HG02588 (cell line): ENCODE results near the gene TREML1.
"Not testable (repeated sequence)": the region's sequence is repeated elsewhere in the genome, so short reads cannot be mapped to it uniquely, and the experiment has no call there.

ENCODE experiments used
- ATAC-seq: cut with Tn5 transposase; IDR thresholded peaks from one replicate; pipeline ENCODE4 v1.9.1; 2021; ENCODE audit warnings: mild to moderate bottlenecking, moderate library complexity; ENCODE audit not compliant: unreplicated experiment

Gene TREML1, protein sequence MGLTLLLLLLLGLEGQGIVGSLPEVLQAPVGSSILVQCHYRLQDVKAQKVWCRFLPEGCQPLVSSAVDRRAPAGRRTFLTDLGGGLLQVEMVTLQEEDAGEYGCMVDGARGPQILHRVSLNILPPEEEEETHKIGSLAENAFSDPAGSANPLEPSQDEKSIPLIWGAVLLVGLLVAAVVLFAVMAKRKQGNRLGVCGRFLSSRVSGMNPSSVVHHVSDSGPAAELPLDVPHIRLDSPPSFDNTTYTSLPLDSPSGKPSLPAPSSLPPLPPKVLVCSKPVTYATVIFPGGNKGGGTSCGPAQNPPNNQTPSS

DNA sequence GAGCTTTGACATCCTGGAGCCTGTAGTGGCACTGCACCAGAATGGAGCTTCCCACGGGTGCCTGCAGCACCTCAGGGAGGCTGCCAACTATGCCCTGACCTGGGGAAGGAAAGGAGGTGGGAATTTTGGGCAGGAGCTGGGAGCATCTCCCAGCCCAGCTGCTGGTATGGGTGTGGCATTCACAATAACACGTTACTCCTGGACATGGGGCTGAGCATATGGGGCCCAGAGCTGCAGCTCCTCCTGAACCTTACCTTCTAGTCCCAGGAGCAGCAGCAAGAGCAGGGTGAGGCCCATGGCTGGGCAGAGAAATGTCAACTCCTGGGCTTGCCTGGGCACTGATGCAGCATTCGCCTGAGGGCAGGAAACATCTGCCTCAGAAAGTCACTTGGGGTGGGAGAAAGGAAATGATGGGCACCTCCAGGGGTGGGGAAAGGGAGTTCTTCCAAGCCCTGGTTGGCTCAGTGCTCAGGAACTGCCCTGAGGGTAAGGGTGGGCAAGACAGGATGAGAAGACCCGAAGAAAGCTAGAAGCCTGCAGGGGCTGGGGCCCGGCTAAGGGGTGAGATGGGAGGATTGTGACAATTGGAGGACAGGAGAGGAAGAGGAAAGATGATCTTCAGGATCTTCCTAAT is at the start of gene TREML1:
TREML1 (minus strand) TSS at position 356 of the 634 bp plus-strand sequence; CDS start at position 297, 59 bp downstream.
- ATAC-seq, result no peak

DNA sequence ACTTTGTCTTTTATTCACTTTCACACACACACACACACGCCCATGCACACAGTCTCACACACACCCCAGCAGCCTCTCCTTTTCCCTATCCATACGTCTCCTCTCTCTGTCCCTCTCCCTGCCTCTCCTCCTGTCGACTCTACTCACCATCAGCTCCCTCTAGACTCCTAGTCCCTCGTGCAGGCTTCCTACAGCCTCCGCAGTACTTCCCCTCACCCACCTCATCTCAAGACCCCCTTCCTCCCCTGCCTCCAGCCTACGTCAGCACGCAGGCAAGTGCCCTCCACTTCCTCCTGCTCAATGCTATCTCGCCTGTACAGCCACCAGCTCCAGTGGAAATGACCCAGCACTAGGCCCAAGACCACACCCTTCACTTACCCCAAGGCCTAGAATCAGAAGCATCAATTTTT is 47.6 kb upstream of the TREML1 start:
- no peak for ATAC-seq

DNA sequence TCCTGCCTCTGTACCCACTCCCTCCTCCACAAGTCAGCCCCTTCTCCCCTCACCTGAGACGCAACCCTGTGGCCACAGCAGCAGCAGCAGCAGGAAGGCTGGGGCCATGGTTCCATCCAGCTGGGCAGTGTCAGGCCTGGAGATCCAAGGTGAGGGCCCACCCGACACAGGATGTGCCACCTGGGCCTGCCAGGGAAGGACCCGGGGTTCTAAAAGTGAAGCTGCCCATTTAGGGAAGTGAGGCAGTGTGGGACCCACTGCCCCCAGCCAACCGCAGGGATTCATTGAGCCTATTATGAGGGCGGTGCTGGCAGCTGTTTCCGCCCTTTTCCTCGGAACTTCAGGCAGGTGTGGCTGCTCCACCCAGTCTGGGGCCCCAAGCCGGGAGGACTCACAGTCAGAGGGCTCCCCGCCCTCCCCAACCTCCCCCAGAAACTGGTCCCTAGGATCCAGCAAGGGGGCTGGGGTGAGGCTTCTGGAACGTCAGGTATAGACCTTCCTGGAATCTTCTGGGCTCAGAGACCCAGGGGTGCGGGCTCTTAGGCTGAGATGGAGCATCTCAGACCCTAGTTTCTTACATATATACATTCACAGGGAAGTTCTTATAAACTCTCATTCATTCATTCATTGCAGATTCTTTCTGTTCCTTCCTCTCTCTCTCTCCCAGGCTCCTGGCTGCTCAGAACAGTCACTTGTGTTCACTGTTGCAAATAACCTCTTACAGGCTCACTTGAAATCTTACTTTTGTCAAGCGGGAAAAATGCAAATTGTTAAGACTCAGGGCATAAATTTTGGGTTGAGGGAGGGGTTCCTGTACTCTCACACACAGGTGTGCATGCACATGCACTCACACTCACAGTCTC is 47.0 kb upstream of the TREML1 start, which contains the start of gene TREML2:
TREML2 (minus strand) TSS at position 249 of the 863 bp plus-strand sequence; CDS start at position 108, 141 bp downstream.
- no peak for ATAC-seq

DNA sequence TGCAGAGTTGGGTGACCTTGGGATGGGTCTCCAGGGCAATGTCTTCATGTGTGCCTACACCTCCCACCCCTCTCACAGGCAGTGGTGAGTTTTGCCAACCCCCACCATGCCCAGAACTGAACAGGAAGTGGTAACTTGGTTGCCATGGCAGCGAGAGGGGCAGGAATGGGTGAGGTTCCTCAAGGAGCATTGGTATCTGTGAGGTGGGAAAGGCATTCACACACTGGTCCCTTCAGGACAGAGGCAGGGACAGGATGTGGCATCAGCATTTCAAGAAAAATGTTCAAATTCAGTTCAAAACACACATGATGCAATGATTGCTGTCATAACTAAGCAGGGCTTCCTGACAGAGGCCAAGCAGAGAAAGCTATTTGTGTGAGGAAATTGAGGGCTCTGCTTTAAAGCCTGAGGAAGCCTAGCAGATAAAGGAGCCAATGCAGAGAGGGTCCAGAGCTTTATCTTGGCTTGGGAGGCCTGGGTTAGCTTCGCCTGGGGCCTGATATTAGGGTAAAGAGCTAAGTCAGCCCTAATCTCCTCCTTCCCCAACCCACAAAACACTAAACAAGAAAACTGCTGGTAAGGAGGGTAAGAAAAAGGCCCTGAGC is 46.3 kb upstream of the TREML1 start:
- ATAC-seq, result no peak

DNA sequence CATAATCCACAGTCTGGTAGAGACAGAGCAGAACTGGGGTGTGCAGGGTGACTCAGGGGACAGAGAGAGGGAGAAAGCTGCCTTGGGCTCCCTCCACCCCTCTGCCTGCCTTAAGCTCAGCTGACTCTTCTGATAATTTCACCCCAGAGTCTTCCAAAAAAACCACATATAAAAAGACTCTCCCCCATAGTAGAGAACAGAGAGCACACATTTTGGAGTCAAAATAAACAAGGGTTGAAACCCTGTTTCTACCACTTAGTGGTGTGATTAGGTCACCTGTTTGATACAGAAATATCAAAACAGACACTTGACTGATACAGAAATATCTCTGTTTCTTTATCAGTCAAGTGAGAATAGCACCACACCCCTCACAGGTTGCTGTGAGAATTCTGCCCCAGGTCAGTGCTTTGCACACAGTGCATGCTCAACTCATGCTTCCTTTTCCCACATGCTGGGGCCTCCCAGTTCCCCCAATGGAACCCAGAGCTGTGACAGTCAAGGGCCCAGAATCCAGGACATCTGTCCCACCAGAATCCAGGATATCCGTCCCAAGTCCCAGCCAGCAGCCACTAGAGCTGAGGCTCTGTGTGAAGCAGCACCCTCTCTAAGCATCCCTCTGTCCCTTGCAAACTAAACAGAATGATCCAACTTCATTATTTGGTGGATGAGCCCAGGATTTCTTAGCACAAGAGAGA is 45.6 kb upstream of the TREML1 start:
- ATAC-seq, result no peak

DNA sequence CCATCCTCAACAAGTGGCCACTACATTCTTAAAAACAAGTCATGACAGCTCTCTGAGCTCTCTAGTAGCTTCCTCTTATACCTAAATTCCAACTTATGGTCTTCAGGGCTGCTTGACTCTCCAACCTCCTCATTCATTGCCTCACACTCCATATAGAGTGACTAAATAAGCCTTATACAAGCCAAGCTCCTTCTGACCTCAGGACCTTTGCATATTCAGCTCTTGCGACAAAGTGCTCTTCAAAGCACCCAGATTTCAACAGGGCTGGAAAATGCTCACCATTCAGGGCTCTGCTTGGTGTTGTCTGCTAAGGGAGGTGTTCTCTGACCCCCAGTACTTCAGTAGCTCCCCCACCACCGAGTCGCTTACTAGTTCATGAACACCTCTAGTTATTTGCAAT is 43.1 kb upstream of the TREML1 start:
- ATAC-seq, result no peak

DNA sequence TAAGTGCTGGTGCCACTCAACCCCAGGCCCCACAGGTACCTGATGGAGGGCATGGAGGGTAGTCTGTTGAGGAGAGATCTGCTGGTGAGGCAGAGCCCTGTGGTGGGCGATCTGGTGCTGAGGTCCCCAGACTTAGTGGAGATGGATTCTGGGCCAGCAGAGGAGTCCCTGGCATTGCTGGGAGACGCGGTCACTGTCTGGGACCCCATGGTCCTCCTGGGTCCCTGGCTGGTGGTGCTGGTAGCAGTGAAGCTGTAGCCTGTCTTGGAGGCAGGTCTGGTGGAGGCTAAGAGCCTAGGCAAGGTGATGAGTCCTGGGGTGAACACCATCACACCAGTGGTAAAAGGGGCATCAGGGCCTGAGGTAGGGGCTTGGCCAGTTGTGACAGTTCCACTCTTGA is 40.2 kb upstream of the TREML1 start:
- ATAC-seq, result no peak

DNA sequence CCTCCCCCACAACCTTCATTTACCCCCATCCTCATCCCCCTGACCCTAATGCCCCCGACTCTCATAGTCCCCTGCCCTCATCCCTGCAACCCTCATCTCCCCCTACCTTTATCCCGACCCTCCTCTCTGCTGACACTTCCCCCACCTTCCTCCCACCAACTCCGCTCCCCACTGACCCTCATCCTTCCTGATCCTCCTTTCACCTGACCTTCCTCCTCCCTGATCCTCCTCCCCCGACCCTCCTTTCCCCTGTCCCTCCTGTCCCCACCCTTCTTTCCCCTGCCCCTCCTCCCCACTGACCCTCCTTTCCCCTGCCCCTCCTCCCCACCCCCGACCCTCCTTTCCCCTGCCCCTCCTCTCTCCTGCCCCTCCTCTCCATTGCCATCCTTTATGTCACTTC is 39.7 kb upstream of the TREML1 start:
- ATAC-seq, result no peak

DNA sequence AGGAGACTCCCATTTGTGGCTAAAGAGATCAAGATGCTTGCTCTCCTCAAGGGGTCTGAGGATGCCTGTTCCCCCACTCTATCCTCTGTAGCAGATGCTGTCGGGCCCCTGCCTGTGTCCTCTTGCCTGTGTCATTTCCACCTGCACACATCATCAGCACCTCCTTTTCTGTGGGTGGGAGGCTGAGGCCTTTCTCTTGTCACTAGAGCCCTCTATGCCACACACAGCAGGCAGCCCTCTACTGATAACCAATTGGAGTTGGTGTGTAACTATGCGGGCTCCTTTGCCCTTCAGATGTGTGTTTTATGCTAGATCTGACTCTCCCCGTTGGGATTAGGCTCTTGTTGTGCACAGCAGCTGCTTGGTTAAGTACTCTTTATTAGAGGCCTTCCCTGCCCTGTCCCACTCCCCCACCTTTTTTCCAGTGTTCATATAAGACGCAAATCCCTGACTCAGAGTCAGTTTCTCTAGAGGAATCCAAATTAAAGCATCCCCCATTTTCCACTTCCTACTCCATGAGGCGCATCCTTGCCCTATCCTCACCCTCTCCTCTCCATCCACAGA is 39.1 kb upstream of the TREML1 start:
- no peak for ATAC-seq

DNA sequence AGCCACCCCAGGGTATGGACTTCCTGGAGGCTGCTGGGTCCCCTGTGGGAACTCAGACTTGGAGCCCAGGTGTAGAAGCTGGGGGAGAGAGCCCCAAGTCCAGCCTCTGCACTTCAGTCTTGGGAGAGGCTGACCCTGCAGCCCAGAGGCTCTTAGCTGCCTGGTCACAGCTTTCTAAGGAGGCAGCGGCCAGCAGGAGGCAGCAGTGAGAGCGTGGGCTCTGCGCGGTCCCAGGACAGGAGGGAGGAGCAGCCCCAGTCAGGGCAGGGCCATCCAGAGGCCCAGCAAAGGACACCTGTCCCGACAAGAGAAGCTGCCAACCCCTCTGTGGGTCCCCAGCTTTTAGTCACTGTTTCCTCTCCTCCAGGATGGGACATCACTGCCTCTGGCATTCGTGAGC is 37.4 kb upstream of the TREML1 start:
- ATAC-seq, result no peak

DNA sequence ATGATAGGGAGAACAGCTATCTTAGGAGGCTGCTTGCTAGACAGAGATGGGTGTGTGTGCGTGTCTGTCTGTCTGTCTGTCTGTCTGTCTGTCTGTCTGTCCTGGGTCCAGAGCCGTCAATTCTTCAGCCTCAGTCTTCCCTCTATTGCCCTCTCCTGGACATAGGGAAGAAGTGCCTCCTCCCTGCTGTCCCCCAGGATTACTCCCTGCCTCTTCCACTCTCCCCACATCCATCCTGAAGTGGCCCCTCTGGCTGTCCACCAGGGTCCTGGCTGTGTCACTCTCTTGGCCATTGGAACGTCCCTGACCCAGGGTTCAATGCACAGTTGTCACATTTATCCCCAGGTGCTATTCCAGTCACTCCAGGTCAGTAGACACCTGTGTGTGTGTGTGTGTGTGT is 36.6 kb upstream of the TREML1 start:
- no peak for ATAC-seq

DNA sequence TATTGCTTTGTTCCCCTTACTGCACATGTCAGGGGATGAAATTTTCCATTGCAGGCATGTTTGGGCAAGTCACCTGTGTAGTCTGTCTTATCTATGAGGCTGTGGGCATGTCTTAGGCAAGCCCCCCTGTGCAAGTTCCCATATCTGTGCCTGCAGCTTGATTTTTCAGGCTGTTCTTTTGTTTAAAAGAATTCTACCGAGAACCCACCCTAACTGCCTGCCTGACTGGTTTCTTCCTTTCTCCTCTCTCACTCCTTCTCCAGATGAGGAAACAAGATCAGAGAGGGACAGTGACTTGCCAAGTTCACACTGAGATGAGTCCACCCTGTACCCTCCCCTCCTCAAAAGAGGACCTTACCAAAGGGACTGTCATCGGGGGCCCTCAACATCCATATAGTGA is 35.8 kb upstream of the TREML1 start:
- ATAC-seq, result no peak

DNA sequence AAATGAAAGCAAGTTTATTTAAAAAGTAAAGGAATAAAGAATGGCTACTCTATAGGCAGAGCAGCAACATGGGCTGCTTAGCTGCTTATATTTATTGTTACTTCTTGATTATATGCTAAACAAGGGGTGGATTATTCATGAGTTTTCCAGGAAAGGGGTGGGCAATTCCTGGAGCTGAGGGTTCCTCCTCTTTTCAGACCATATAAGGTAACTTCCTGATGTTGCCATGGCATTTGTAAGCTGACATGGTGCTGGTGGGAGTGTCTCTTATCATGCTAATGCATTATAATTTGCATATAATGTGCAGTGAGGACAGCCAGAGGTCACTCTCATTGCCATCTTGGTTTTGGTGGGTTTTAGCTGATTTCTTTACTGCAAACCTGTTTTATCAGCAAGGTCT is 34.9 kb upstream of the TREML1 start:
- ATAC-seq, result not testable (repeated sequence)

DNA sequence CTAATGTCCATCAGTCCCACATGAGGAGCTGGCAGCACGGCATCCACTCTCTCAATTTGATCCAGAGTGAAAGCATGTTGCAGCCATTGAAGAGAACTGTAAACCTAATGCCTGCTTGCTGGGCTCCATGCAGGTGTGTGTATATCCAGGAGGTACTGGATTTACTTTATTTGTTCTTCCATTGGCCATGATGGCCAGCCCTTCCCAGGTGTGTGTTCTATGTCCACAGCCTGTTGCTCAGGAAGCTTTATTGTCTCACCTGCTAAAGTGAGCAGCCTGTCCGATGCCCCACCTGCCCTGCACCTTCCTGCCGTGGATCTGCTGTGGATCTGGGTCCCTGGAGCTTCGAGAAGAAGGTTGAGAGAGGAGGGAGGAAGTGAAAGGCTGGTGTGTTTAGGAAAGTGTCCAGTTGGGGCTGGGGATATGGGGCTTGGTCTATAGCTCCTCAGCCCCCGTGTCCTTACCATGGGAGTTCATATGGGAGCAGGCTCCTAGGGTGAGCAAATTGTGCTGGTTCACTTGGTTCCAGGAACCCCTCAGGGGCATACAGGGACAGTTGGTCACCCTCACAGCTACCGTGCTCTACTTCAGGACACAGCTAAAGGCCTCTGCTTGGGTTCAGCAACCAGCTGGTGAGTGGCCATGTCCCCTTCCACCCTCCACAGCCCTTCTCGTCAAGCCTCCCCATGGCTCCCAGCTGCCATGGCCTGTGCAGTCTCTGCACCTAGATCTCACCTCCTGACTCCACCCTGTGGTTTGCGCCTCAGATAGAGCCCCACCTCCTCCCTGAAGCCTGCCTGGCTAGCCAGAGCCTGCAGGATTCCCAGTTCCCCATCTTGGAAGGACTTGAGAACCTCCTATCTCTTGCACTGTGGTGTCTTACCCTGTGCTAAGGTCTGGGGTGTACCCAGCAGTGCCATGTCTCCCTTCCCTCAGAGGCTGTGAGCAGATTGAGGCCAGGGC is 34.1 kb upstream of the TREML1 start:
- no peak for ATAC-seq

DNA sequence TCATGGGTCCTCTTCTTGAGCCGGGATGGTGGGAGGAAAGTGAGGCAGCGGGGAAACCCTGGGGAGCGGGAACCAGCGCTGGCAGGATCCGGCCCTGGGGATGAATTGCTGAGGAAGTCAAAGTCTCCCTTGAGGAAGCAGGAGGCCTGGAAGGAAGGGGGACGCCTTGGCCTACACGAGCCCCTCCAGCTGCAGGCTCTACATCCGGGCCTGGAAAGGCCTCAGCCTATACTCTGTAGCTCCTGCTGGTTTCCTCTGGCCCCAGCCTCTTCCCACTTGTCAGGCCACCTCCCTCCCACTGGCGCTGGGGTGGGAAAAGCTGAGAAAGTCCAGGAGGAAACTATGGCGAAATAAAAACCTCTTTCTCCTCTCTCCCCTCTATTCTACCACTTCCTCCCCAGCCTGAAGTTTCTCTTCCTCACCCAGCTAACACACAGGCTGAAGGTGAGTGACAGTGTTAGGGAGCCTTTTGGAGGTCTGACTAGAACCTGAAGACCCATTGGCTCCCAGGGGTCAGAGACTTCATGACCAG is 31.9 kb upstream of the TREML1 start:
- no peak for ATAC-seq

DNA sequence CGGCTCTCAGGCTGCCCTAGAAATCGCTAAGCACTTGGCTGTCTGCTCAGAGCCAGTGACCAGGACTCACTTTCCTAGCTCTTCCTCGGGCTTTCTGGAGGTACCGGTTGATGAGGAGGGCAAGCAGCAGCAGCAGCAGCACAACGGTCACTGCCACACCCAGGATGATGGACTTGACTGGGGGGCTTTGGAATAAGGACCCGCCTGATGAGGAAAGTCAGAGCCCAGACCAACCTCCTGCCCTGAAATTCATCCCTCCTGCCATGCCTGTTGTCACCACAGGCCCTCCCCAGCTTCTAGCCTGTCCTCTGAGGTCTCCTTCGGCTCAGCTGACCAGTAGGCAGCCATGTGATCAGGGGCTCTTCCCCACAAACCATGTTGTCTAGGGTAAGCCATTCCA is 30.6 kb upstream of the TREML1 start:
- no peak for ATAC-seq

DNA sequence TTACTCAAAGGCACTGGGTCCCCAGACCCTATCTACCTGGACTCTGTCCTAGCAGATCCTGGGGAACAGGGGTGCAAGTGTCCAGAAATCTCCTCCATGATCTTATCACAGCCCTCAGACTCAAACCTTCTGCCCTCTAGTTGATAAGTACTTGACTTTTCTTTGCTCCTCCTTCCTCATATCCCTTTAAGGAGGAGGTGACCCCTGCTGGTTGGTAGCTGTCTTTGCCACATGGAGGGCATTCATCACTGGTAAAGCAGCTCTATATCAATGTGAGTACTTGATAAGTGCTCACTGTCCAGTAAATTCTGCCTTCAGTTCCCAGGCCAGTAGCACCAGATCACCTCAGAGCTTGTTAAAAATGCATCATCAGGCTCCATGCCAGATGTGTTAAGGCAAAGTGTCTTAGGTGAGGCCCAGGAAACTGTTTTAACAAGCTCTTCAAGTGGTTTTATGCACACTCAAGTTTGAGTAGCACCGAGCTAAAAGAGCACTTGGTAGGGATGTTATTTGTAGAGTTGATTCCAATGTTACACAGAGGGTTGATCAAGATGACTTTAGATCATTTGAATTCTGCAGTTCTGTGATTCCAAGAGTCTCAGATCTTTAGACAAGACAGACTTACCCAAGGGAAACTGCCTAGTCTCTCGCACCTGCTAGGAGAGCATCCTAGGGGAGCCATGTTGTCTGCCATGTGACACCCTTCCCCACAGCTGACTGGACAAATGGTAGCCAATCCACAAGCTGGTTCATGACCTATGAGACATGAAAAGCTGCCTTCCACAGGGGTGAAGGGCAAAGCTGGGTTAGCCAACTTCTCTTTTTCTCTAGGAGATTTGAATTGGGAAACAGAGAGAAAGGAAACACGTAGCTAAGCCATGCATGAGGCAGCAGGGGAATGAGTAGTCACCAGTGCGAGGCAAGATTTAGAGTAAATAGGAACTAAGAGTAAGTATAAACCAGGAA is 28.2 kb upstream of the TREML1 start:
- ATAC-seq, result no peak

DNA sequence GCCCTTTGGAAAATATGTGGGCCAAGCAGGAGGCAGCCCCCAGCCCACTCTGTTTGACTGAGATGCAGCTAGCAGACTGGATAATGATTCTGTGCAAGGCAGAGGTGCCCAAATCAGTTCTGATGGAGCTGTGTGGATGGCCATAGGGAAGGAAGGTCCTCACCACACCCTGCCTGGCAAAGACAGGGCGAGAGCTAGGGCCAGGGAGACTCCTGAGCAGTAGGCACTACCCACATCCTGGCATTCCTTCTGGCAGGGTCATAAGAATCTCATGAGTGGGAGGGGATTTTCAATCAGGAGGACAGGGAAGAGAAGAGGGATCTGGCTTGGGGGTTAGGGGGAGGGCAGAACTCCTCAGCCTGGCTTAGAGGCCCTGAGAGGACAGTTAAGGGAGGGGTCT is 27.4 kb upstream of the TREML1 start:
- ATAC-seq, result no peak
